Psoas muscle (tissue), 8 donors: Measurements from ENCODE around the gene ZMIZ1. TPM values are rescaled to one million over a fixed set of nuclear protein-coding genes. Genes with fewer than 3 reads are reported as not detected.

Experiments
- ATAC-seq, 4 donors: fragments of 200-7000 bp; cut with Tn5 transposase; one replicate each; pipeline ENCODE4 v1.9.1; 2020; ENCODE audit warnings: moderate library complexity in 3 of 4, mild to moderate bottlenecking in 2 of 4
- DNase-seq, 2 donors: peaks; one replicate each; pipeline ENCODE4 v3.0.0-alpha.2; 2020
- H3K27ac ChIP-seq: fragments of 200-600 bp; one replicate; pipeline ENCODE4 v1.8.0; 2022
- H3K27me3 ChIP-seq, 3 donors: fragments of 200-600 bp in 1 of 3; one replicate each; pipeline versions ENCODE4 v1.6.1 to v1.8.0; 2013 to 2022; ENCODE audit warnings: low read length in 2 of 3, mild to moderate bottlenecking in 2 of 3, moderate library complexity in 1 of 3; ENCODE audit not compliant: insufficient read depth in 3 of 3
- H3K36me3 ChIP-seq, 2 donors: fragments of 200-600 bp in 1 of 2; one replicate each; pipeline versions ENCODE4 v1.6.1 to v1.8.0; 2013 to 2022; ENCODE audit warnings: low read depth in 1 of 2, mild to moderate bottlenecking in 1 of 2, moderate library complexity in 1 of 2; ENCODE audit not compliant: insufficient read depth in 1 of 2
- H3K4me1 ChIP-seq: fragments of 200-600 bp; one replicate; pipeline ENCODE4 v1.8.0; 2022
- H3K4me3 ChIP-seq: fragments of 200-600 bp; one replicate; pipeline ENCODE4 v1.8.0; 2022; ENCODE audit warnings: mild to moderate bottlenecking
- H3K9me3 ChIP-seq: fragments of 200-600 bp; one replicate; pipeline ENCODE4 v1.8.0; 2022
- CTCF ChIP-seq: fragments of 200-600 bp; IDR thresholded peaks from one replicate; pipeline ENCODE4 v1.8.0; 2022; ENCODE audit warnings: antibody characterized with exemption
- WGBS, 3 donors: extraction: QIAGEN DNeasy Blood & Tissue Kit; methylation state at CpG; one replicate each; pipeline versions ENCODE4 v1.1.6 to v1.1.7; 2013; 5-methylcytosine and 5-hydroxymethylcytosine counted together
- intact Hi-C, 2 donors: fragments of 100-400 bp; cut with DNase I; formaldehyde crosslinking; loops; one replicate each; pipeline versions ENCODE4 v1.11.0 to v1.14.2; 2022
- polyA plus RNA-seq, 3 donors: library from polyadenylated mRNA; stranded (reverse); fragments of 200-250 nt; gene quantifications; one replicate each; pipeline ENCODE4 v1.2.3, GENCODE V29; 2013
- total RNA-seq, 4 donors: library from RNA; stranded (reverse); fragmentation: NEBNext Ultra II Directional in 2 of 4; extraction: Animal tissue kit (Norgen Biotek cat#: 25700) in 2 of 4; gene quantifications; one replicate each; pipeline versions ENCODE4 v1.2.1 to v1.2.4, GENCODE V29; 2021 to 2023
- donor health status: healthy with polysubstance abuse.
- donor health status: DM: no; HTN: no; CAD: no; lungs with moderate emphysema.
- donor health status: Bipolar disorder and iron deficiency.
- donor health status: healthy.
- donor health status: DM: yes; HTN: yes; CAD: no.
- donor health status: DM: no; HTN: no; CAD: no.
- donor health status: DM: no; HTN: no; CAD: no.
- donor health status: DM: yes; HTN: yes; CAD: no.

ZMIZ1 gene
- total and polyA plus RNA-seq, 7 donors: 10.4 to 37.6 (median 30.0) TPM

GRCh38 chr10:79116368-79116767 is 47.6 kb downstream of the ZMIZ1 start:
- Histone ChIP-seq H3K9me3 (no peaks in the 10 kb centered on the region), H3K36me3 (peaks cover 0 to 28% of the 10 kb centered on the region in 2 donors), H3K4me3 (no peak overlapping the region), H3K4me1 (peaks cover 68% of the 10 kb centered on the region), H3K27me3 (no peaks in the 10 kb centered on the region), H3K27ac (peak overlapping the region; percentile 0)
- no peak for TF ChIP-seq CTCF
- ATAC-seq (no peak), DNase-seq (no peak)
- intact Hi-C loops: loop anchor here in 1 of 2 donors (1.0 kb wide), 1 partner anchor 31 kb away; no protein-coding TSS in a partner anchor
- 78 to 91% (median 79%) methylated on average over 4 of the region's 4 CpGs for WGBS, 3 donors

DNA sequence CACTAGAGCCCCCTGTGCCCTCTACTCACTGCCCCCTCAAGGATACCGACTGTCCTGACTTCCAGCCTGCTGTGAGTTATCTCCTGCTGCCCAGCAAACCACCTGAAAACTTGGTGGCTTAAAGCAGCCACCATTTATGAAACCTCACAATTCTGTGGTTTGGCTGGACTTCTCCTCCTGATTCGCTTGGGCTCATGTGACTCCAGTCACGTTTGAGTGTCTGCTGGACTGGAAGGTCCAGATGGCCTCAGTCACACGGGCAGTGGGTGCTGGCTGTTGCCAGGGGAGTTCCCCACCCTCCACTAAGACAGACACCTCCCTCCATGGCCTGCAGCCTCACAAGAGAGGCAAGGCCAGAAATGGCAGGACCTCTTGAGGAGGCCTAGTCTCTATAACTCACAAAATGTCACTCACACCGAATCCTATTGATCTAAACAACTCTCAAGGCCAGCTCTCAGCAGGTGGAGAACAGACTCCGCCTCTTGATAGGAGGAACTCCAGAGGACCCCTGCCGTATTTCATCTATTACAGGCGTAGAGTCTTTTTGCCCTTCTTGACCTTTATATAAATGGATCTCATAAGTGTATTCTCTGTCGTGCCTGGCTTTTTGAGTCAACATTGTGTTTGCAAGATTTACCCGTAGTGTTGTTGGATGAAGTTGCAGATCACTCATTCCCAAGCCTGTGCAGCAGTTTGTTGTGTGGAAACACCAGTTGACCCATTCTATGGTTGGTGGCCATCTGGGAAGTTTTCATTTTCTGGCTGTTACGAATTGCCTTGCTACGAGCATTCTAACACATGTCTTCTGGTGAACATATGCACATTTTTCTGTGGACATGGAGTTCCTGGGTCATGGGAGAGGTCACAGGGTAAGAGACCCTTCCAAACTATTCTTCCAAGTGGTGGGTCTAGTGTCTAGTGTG is 48.3 kb downstream of the ZMIZ1 start:
- H3K4me3 ChIP-seq: no peak overlapping the region
- ATAC-seq (peak in 1 of 4 donors; percentile 15), DNase-seq (peak in 1 of 2 donors; percentile 48)
- no peaks in the 10 kb centered on the region for H3K9me3 ChIP-seq
- 66 to 74% (median 71%) methylated on average over 12 of the region's 12 CpGs for WGBS, 3 donors
- no peaks in the 10 kb centered on the region for H3K27me3 ChIP-seq
- peaks cover 0 to 28% of the 10 kb centered on the region in 2 donors for H3K36me3 ChIP-seq
- no peak for TF ChIP-seq CTCF
- peak overlapping the region; percentile 0 for H3K27ac ChIP-seq
- intact Hi-C loops: loop anchor here in 1 of 2 donors (1.0 kb wide), 1 partner anchor 32 kb away; no protein-coding TSS in a partner anchor
- peaks cover 61% of the 10 kb centered on the region for H3K4me1 ChIP-seq

GRCh38 chr10:79118286-79119202 is 49.8 kb downstream of the ZMIZ1 start:
- Histone ChIP-seq H3K9me3 (no peaks in the 10 kb centered on the region), H3K27ac (peak overlapping the region; percentile 23), H3K4me1 (peaks cover 50% of the 10 kb centered on the region), H3K4me3 (no peak overlapping the region), H3K36me3 (peaks cover 0 to 28% of the 10 kb centered on the region in 2 donors), H3K27me3 (no peaks in the 10 kb centered on the region)
- TF ChIP-seq CTCF: no peak
- intact Hi-C loops: no loop called here
- DNase-seq (no peak), ATAC-seq (no peak)
- 71 to 74% (median 74%) methylated on average over 25 of the region's 25 CpGs for WGBS, 3 donors

GRCh38 chr10:79119306-79119705 is 50.5 kb downstream of the ZMIZ1 start:
- no peak for ATAC-seq
- no peak for TF ChIP-seq CTCF
- H3K9me3 ChIP-seq: no peaks in the 10 kb centered on the region
- intact Hi-C loops: no loop called here
- peaks cover 0 to 28% of the 10 kb centered on the region in 2 donors for H3K36me3 ChIP-seq
- no peak overlapping the region for H3K27ac ChIP-seq
- 82 to 97% (median 88%) methylated on average over 5 of the region's 5 CpGs for WGBS, 3 donors
- no peak for DNase-seq
- H3K4me3 ChIP-seq: no peak overlapping the region
- H3K4me1 ChIP-seq: peaks cover 51% of the 10 kb centered on the region
- H3K27me3 ChIP-seq: no peaks in the 10 kb centered on the region
